Sigmoid colon (tissue), 7 donors: ENCODE data around the gene CCDC28B. TPM values are rescaled to one million over a fixed set of nuclear protein-coding genes. Genes with fewer than 3 reads are reported as not detected.

ENCODE experiments used
- DNase-seq: peaks from one replicate; pipeline ENCODE4 v3.0.0-alpha.2; 2019
- H3K27ac ChIP-seq, 4 donors: fragments of 200-600 bp; sonication (generic); one replicate each; pipeline ENCODE4 v1.5.1; 2016 to 2019; ENCODE audit warnings: mild to moderate bottlenecking in 1 of 4
- H3K27me3 ChIP-seq, 3 donors: fragments of 200-600 bp; sonication (generic); one replicate each; pipeline ENCODE4 v1.5.1; 2019; ENCODE audit warnings: mild to moderate bottlenecking in 1 of 3
- H3K36me3 ChIP-seq, 4 donors: fragments of 200-600 bp; sonication (generic); one replicate each; pipeline ENCODE4 v1.5.1; 2016 to 2019
- H3K4me1 ChIP-seq, 4 donors: fragments of 200-600 bp; sonication (generic); one replicate each; pipeline ENCODE4 v1.5.1; 2017 to 2019
- H3K4me3 ChIP-seq, 4 donors: fragments of 200-600 bp; sonication (generic); one replicate each; pipeline ENCODE4 v1.5.1; 2017 to 2019; ENCODE audit warnings: mild to moderate bottlenecking in 2 of 4, moderate library complexity in 1 of 4
- H3K9me3 ChIP-seq, 4 donors: fragments of 200-600 bp in 3 of 4; sonication (generic) in 3 of 4; one replicate each; pipeline versions ENCODE4 v1.5.1 to v1.6.1; 2013 to 2019
- CTCF ChIP-seq, 4 experiments: fragments of 450-650 bp in 3 of 4; fragments of 200-600 bp in 1 of 4; IDR thresholded peaks; one replicate each; pipeline ENCODE4 v1.5.1; 2016 to 2019; ENCODE audit warnings: antibody characterized with exemption in 4 of 4, mild to moderate bottlenecking in 3 of 4, moderate library complexity in 2 of 4
- EP300 ChIP-seq, 4 donors: sonication (generic); formaldehyde crosslinking; IDR thresholded peaks; one replicate each; pipeline ENCODE4 v1.6.1; 2017; ENCODE audit warnings: antibody characterized with exemption in 4 of 4
- POLR2A ChIP-seq, 2 donors: fragments of 450-650 bp; IDR thresholded peaks; one replicate each; pipeline ENCODE4 v1.6.1; 2016; ENCODE audit warnings: antibody characterized with exemption in 2 of 2, mild to moderate bottlenecking in 2 of 2, moderate library complexity in 2 of 2
- POLR2AphosphoS5 ChIP-seq, 4 donors: sonication (generic); formaldehyde crosslinking; IDR thresholded peaks; one replicate each; pipeline ENCODE4 v1.6.1; 2017; ENCODE audit warnings: antibody characterized with exemption in 4 of 4
- WGBS, 2 donors: extraction: QIAGEN DNeasy Blood & Tissue Kit; methylation state at CpG; one replicate each; pipeline ENCODE4 v1.1.7; 2013; 5-methylcytosine and 5-hydroxymethylcytosine counted together
- intact Hi-C: fragments of 100-400 bp; cut with DNase I; formaldehyde crosslinking; loops from one replicate; pipeline ENCODE4 v1.15.1; 2023
- polyA plus RNA-seq, 3 donors: library from polyadenylated mRNA; stranded (reverse); fragments of 200-250 nt; gene quantifications; one replicate each; pipeline ENCODE4 v1.2.3, GENCODE V29; 2013
- total RNA-seq, 4 donors: library from RNA; depleted of rRNA; stranded (reverse); fragments of >200 nt; gene quantifications; one replicate each; pipeline ENCODE4 v1.1.0, GENCODE V29; 2016
- donor health status: healthy with polysubstance abuse.
- donor health status: Bipolar disorder and iron deficiency.
- donor health status: healthy.

The CCDC28B gene
- total and polyA plus RNA-seq, 7 donors, result 3.7 to 15.0 (median 4.9) TPM

DNA sequence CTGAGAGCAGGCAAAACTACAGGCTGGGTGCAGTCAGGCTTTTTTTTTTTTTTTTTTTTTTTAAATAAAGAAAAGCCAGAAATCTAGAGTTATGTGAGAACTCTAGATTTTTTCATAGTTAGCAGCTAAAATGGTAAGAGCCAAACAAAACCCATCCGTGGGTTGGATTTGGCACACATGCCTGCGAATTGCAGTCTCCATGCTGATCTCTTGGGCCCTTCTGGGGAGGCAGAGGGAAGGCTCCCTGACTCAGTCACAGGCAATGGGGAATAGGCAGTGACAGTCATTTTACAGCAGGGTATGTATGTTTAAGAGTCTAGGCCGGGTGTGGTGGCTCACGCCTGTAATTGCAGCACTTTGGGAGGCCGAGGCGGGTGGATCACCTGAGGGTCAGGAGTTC lies 18.3 kb upstream of the CCDC28B start:
- peaks cover 0 to 73% (median 57%) of the 10 kb centered on the region in 4 donors for H3K4me1 ChIP-seq
- peak overlapping the region in 2 of 4 donors; percentile 90 to 92 for H3K27ac ChIP-seq
- WGBS, 2 donors, result 62 to 80% methylated on average over 6 of the region's 6 CpGs
- no peaks in the 10 kb centered on the region for H3K9me3 ChIP-seq
- H3K4me3 ChIP-seq, result peak overlapping the region in 2 of 4 donors; percentile 9 to 55
- peak; percentile 26 for DNase-seq
- intact Hi-C loops, result no loop called here
- no peaks in the 10 kb centered on the region for H3K27me3 ChIP-seq
- peaks cover 0 to 58% (median 26%) of the 10 kb centered on the region in 4 donors for H3K36me3 ChIP-seq
- TF ChIP-seq CTCF (IDR thresholded peaks at IDR 0.05) (no peak), POLR2AphosphoS5 (IDR thresholded peaks at IDR 0.05) (no peak), POLR2A (IDR thresholded peaks at IDR 0.05) (no peak), EP300 (IDR thresholded peaks at IDR 0.05) (no peak)

- intact Hi-C loops, result no loop called here
- Histone ChIP-seq H3K36me3 (peaks cover 13 to 84% (median 49%) of the 10 kb centered on the region in 4 donors), H3K4me3 (no peak overlapping the region), H3K27ac (no peak overlapping the region), H3K4me1 (peaks cover 0 to 63% (median 50%) of the 10 kb centered on the region in 4 donors), H3K27me3 (no peaks in the 10 kb centered on the region), H3K9me3 (no peaks in the 10 kb centered on the region)
- TF ChIP-seq POLR2AphosphoS5 (IDR thresholded peaks at IDR 0.05) (no peak), CTCF (IDR thresholded peaks at IDR 0.05) (no peak), EP300 (IDR thresholded peaks at IDR 0.05) (no peak), POLR2A (IDR thresholded peaks at IDR 0.05) (no peak)
- no peak for DNase-seq
These were observed 15.7 kb upstream of the CCDC28B start for GRCh38 chr1:32184650-32185049.

GRCh38 chr1:32186077-32186476 lies 14.3 kb upstream of the CCDC28B start:
- no peak for DNase-seq
- Histone ChIP-seq H3K4me3 (no peak overlapping the region), H3K36me3 (peaks cover 27 to 96% (median 64%) of the 10 kb centered on the region in 4 donors), H3K9me3 (no peaks in the 10 kb centered on the region), H3K27me3 (no peaks in the 10 kb centered on the region), H3K4me1 (peaks cover 0 to 54% (median 43%) of the 10 kb centered on the region in 4 donors), H3K27ac (no peak overlapping the region)
- no peak for TF ChIP-seq POLR2AphosphoS5 (IDR thresholded peaks at IDR 0.05)
- TF ChIP-seq POLR2A (IDR thresholded peaks at IDR 0.05), result no peak
- TF ChIP-seq CTCF (IDR thresholded peaks at IDR 0.05), result no peak
- no peak for TF ChIP-seq EP300 (IDR thresholded peaks at IDR 0.05)
- intact Hi-C loops, result no loop called here
- WGBS, 2 donors, result 95 to 98% methylated on average over 2 of the region's 2 CpGs

GRCh38 chr1:32186491-32186890 lies 13.9 kb upstream of the CCDC28B start:
- Histone ChIP-seq H3K27me3 (no peaks in the 10 kb centered on the region), H3K27ac (no peak overlapping the region), H3K4me1 (peaks cover 0 to 50% (median 38%) of the 10 kb centered on the region in 4 donors), H3K9me3 (no peaks in the 10 kb centered on the region), H3K36me3 (peaks cover 31 to 96% (median 68%) of the 10 kb centered on the region in 4 donors), H3K4me3 (no peak overlapping the region)
- DNase-seq, result no peak
- intact Hi-C loops, result no loop called here
- 80 to 94% methylated on average over 2 of the region's 2 CpGs for WGBS, 2 donors
- TF ChIP-seq POLR2A (IDR thresholded peaks at IDR 0.05) (no peak), EP300 (IDR thresholded peaks at IDR 0.05) (no peak), CTCF (IDR thresholded peaks at IDR 0.05) (no peak), POLR2AphosphoS5 (IDR thresholded peaks at IDR 0.05) (no peak)

DNA sequence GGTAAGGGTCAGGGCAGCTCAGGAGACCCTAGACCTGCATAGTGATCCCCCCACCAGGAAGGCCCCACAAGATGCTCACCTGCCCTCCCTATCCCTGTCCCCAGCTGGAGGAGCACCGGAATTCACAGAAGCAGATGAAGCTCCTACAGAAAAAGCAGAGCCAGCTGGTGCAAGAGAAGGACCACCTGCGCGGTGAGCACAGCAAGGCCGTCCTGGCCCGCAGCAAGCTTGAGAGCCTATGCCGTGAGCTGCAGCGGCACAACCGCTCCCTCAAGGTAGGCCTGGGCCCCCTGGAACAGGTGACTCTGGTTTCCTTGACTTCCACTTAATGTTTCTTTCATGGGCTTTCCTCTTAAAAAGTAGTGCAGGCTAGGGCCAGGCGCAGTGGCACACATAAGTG lies 12.5 kb upstream of the CCDC28B start:
- H3K9me3 ChIP-seq, result no peaks in the 10 kb centered on the region
- H3K27ac ChIP-seq, result no peak overlapping the region
- no peak for DNase-seq
- H3K36me3 ChIP-seq, result peaks cover 45 to 96% (median 78%) of the 10 kb centered on the region in 4 donors
- peaks cover 0 to 37% (median 25%) of the 10 kb centered on the region in 4 donors for H3K4me1 ChIP-seq
- intact Hi-C loops, result no loop called here
- no peak for TF ChIP-seq EP300 (IDR thresholded peaks at IDR 0.05)
- TF ChIP-seq POLR2AphosphoS5 (IDR thresholded peaks at IDR 0.05), result no peak
- TF ChIP-seq CTCF (IDR thresholded peaks at IDR 0.05), result no peak
- TF ChIP-seq POLR2A (IDR thresholded peaks at IDR 0.05), result no peak
- 97 to 98% methylated on average over 9 of the region's 9 CpGs for WGBS, 2 donors
- no peak overlapping the region for H3K4me3 ChIP-seq
- no peaks in the 10 kb centered on the region for H3K27me3 ChIP-seq
